B cell (primary cell): ENCODE data around the gene CDH1. TPM values are rescaled to one million over a fixed set of nuclear protein-coding genes. Genes with fewer than 3 reads are reported as not detected.

Experiments used
- ATAC-seq: fragments of 200-7000 bp; cut with Tn5 transposase; one replicate; pipeline ENCODE4 v1.10.0; 2021; ENCODE audit warnings: low read depth, mild to moderate bottlenecking, moderate number of reproducible peaks, moderate library complexity
- CTCF ChIA-PET: fragments of 350-600 bp; sonication (Branson Sonifier 250); formaldehyde crosslinking; loops from one replicate; lab custom pipeline; 2021; ENCODE audit warnings: antibody characterized with exemption, inconsistent platforms; lab: Charles Lee
- POLR2A ChIA-PET: fragments of 350-600 bp; sonication (Branson Sonifier 250); formaldehyde crosslinking; loops from one replicate; lab custom pipeline; 2021; ENCODE audit warnings: antibody characterized with exemption; lab: Charles Lee
- DNase-seq: peaks from one replicate; pipeline ENCODE4 v3.0.0; 2013
- H2AFZ ChIP-seq: 2 replicates; pipeline ENCODE4 v1.6.1; 2012; ENCODE audit warnings: mild to moderate bottlenecking, low read depth, low read length; ENCODE audit not compliant: insufficient read depth, poor library complexity, severe bottlenecking
- H3K27ac ChIP-seq, 2 donors: 1 replicate in 1 of 2; 2 replicates in 1 of 2; pipeline ENCODE4 v1.5.1; 2012 to 2013; ENCODE audit warnings: low read length in 2 of 2, mild to moderate bottlenecking in 2 of 2, moderate library complexity in 1 of 2
- H3K27me3 ChIP-seq, 4 experiments: fragments of 200-600 bp in 1 of 4; sonication (generic) in 1 of 4; replicated peaks in 1 of 4; 1 replicate in 2 of 4; 2 replicates in 2 of 4; pipeline versions ENCODE4 v1.6.1 to v1.7.0; 2013 to 2016; ENCODE audit warnings: low read length in 3 of 4, mild to moderate bottlenecking in 2 of 4, mixed read lengths in 1 of 4, moderate library complexity in 1 of 4; ENCODE audit not compliant: insufficient read depth in 4 of 4, control insufficient read depth in 3 of 4; ENCODE audit errors: control extremely low read depth in 1 of 4
- H3K36me3 ChIP-seq, 2 experiments: replicated peaks in 1 of 2; 1 replicate in 1 of 2; 2 replicates in 1 of 2; pipeline versions ENCODE4 v1.6.1 to v1.7.1; 2013; ENCODE audit warnings: low read length in 1 of 2; ENCODE audit not compliant: insufficient read depth in 2 of 2, control insufficient read depth in 1 of 2; ENCODE audit errors: control extremely low read depth in 1 of 2, extremely low read depth in 1 of 2
- H3K4me1 ChIP-seq, 2 donors: fragments of 200-600 bp in 1 of 2; sonication (generic) in 1 of 2; 1 replicate in 1 of 2; 2 replicates in 1 of 2; pipeline versions ENCODE4 v1.5.1 to v1.6.1; 2013 to 2017; ENCODE audit warnings: low read length in 2 of 2; ENCODE audit not compliant: control insufficient read depth in 2 of 2, insufficient read depth in 2 of 2
- H3K4me2 ChIP-seq: replicated peaks from 2 replicates; pipeline ENCODE3; 2012; ENCODE audit warnings: mild to moderate bottlenecking, low read depth, low read length; ENCODE audit not compliant: poor library complexity, severe bottlenecking
- H3K4me3 ChIP-seq, 5 experiments: fragments of 200-600 bp in 1 of 5; sonication (generic) in 1 of 5; 1 replicate in 3 of 5; 2 replicates in 2 of 5; pipeline versions ENCODE4 v1.5.1 to v1.7.0; 2011 to 2016; ENCODE audit warnings: low read length in 4 of 5, mild to moderate bottlenecking in 4 of 5, low read depth in 2 of 5, control low read depth in 1 of 5, moderate library complexity in 1 of 5; ENCODE audit not compliant: insufficient read depth in 1 of 5; ENCODE audit errors: control extremely low read depth in 1 of 5, extremely low read depth in 1 of 5
- H3K79me2 ChIP-seq: fragments of 200-600 bp; sonication (generic); one replicate; pipeline ENCODE4 v1.6.0; 2016; ENCODE audit warnings: low read length; ENCODE audit not compliant: control insufficient read depth, insufficient read depth
- H3K9ac ChIP-seq: fragments of 200-600 bp; sonication (generic); 2 replicates; pipeline ENCODE4 v1.6.1; 2017; ENCODE audit warnings: mild to moderate bottlenecking, low read length, moderate library complexity
- H3K9me3 ChIP-seq, 3 donors: one replicate each; pipeline versions ENCODE4 v1.6.1 to v1.7.1; 2013; ENCODE audit warnings: low read length in 2 of 3; ENCODE audit not compliant: control insufficient read depth in 2 of 3, insufficient read depth in 1 of 3; ENCODE audit errors: control extremely low read depth in 1 of 3
- H4K20me1 ChIP-seq: 2 replicates; pipeline ENCODE4 v1.6.0; 2012; ENCODE audit warnings: mild to moderate bottlenecking, low read length; ENCODE audit not compliant: insufficient read depth, control insufficient read depth, poor library complexity, severe bottlenecking
- H3K27ac Mint-ChIP-seq: one replicate; pipeline ENCODE4 v1.8.0; 2021; ENCODE audit warnings: mixed read lengths
- H3K27me3 Mint-ChIP-seq: one replicate; pipeline ENCODE4 v1.8.0; 2021; ENCODE audit warnings: mixed read lengths
- H3K4me1 Mint-ChIP-seq: one replicate; pipeline ENCODE4 v1.8.0; 2021; ENCODE audit warnings: mixed read lengths
- H3K4me3 Mint-ChIP-seq: one replicate; pipeline ENCODE4 v1.8.0; 2021; ENCODE audit warnings: mixed read lengths
- H3K9me3 Mint-ChIP-seq: one replicate; pipeline ENCODE4 v1.8.0; 2022; ENCODE audit warnings: mixed read lengths; ENCODE audit not compliant: insufficient read depth
- CTCF ChIP-seq: fragments of 200-600 bp; IDR thresholded peaks from one replicate; pipeline ENCODE4 v1.8.0; 2022; ENCODE audit warnings: antibody characterized with exemption, mild to moderate bottlenecking
- EZH2 ChIP-seq: IDR thresholded peaks from 2 replicates; pipeline ENCODE4 v1.6.1; 2012; ENCODE audit warnings: borderline replicate concordance, low read depth, mild to moderate bottlenecking, moderate library complexity, low read length; ENCODE audit not compliant: insufficient read depth, poor library complexity, severe bottlenecking
- whole genome bisulfite sequencing: methylation state at CpG from one replicate; pipeline ENCODE4 v1.1.5; 2013; ENCODE audit warnings: missing lambda C conversion rate; ENCODE audit not compliant: insufficient coverage; 5-methylcytosine and 5-hydroxymethylcytosine counted together
- intact Hi-C: fragments of 100-400 bp; cut with micrococcal nuclease; formaldehyde crosslinking; loops from one replicate; pipeline ENCODE4 v1.10.0; 2022
- polyA plus RNA-seq: library from polyadenylated mRNA; depleted of rRNA; stranded (reverse); fragments of >200 nt; gene quantifications from 2 replicates; pipeline ENCODE4 v1.2.3, GENCODE V29; 2012
- total RNA-seq, 2 donors: library from RNA; stranded (reverse); fragments of 120-200 nt in 1 of 2; gene quantifications; 1 replicate in 1 of 2; 2 replicates in 1 of 2; pipeline versions ENCODE4 v1.2.3 to v1.2.4, GENCODE V29; 2013 to 2022

CDH1 gene
- total and polyA plus RNA-seq, 2 donors (not counting 1 experiment from before 2014, with no cell fraction given) = 2.0 TPM; not detected in 1

DNA sequence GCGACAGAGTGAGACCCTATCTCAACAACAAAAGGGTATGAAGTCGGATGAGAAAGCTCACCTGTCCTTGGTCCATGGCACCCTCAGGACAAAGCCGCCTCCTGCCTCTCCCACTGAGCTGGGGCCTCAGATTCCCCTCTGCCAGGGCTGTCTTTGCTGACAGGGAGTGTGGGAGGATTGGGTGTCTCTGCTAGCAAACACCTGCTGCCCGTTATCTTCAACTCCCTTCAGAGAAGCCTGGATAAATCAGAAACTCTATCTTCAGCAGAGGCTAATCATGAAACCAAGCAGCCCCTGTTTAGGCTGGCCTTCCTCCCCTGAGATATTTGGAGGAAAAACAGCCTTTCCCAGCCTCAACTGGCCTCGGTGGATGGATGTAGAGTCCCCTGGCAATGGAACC, 36.3 kb upstream of the CDH1 start:
- Histone ChIP-seq H2AFZ (no peak overlapping the region), H3K9ac (no peak overlapping the region), H3K9me3 (no peaks in the 10 kb centered on the region), H3K27me3 (no peaks in the 10 kb centered on the region), H3K4me2 (no peak overlapping the region), H3K27ac (no peak overlapping the region), H3K4me1 (no peaks in the 10 kb centered on the region), H4K20me1 (no peaks in the 10 kb centered on the region), H3K79me2 (no peaks in the 10 kb centered on the region), H3K36me3 (no peaks in the 10 kb centered on the region), H3K4me3 (no peak overlapping the region)
- 90% methylated on average over 2 of the region's 5 CpGs for WGBS
- ATAC-seq (no peak), DNase-seq (no peak)
- Mint-ChIP-seq H3K9me3 (no peaks in the 10 kb centered on the region), H3K4me3 (no peak overlapping the region), H3K27me3 (peaks cover 7% of the 10 kb centered on the region), H3K27ac (no peak overlapping the region), H3K4me1 (peaks cover 3% of the 10 kb centered on the region)
- CTCF ChIA-PET = interaction anchor here (1.2 to 1.4 kb wide), 2 partner anchors 99 to 103 kb away, joined by 4 read pairs; no protein-coding TSS in a partner anchor
- no peak for TF ChIP-seq CTCF
- no peak for TF ChIP-seq EZH2
- POLR2A ChIA-PET = no interaction called here
- intact Hi-C loops = no loop called here

- no peak overlapping the region for H2AFZ ChIP-seq
- no peaks in the 10 kb centered on the region for H3K27me3 ChIP-seq
- Mint-ChIP-seq H3K27me3 (peaks cover 12% of the 10 kb centered on the region), H3K4me3 (no peak overlapping the region), H3K4me1 (peaks cover 3% of the 10 kb centered on the region), H3K27ac (peak overlapping the region; percentile 6), H3K9me3 (no peaks in the 10 kb centered on the region)
- no peak overlapping the region for H3K4me3 ChIP-seq
- H3K4me2 ChIP-seq = no peak overlapping the region
- H3K9me3 ChIP-seq = no peaks in the 10 kb centered on the region
- TF ChIP-seq CTCF (peak; percentile 64), EZH2 (no peak)
- no peaks in the 10 kb centered on the region for H3K79me2 ChIP-seq
- no peaks in the 10 kb centered on the region for H4K20me1 ChIP-seq
- intact Hi-C loops = loop anchor here (1.0 to 2.0 kb wide), 3 partner anchors 139 to 420 kb away; partner anchors contain the start of gene TANGO6
- H3K4me1 ChIP-seq = no peaks in the 10 kb centered on the region
- H3K27ac ChIP-seq = no peak overlapping the region
- ATAC-seq (peak; percentile 60), DNase-seq (peak; percentile 55)
- ChIA-PET POLR2A (no interaction called here), CTCF (interaction anchor here (0.9 to 3.8 kb wide), 4 partner anchors 24 to 95 kb away, joined by 3 to 26 read pairs (median 10); no protein-coding TSS in a partner anchor)
- WGBS = 33% methylated on average over 7 of the region's 15 CpGs
- no peaks in the 10 kb centered on the region for H3K36me3 ChIP-seq
- no peak overlapping the region for H3K9ac ChIP-seq
Observed at GRCh38 chr16:68704232-68704867, 32.7 kb upstream of the CDH1 start.
